ENCODE data around the gene KIAA0319L. TPM values are rescaled to one million over a fixed set of nuclear protein-coding genes. Genes with fewer than 3 reads are reported as not detected.
"Not testable (repeated sequence)": the region's sequence is repeated elsewhere in the genome, so short reads cannot be mapped to it uniquely, and the experiment has no call there.

KIAA0319L gene
- total RNA-seq, 1 donor from 2014 or later, result 37.4 TPM

DNA sequence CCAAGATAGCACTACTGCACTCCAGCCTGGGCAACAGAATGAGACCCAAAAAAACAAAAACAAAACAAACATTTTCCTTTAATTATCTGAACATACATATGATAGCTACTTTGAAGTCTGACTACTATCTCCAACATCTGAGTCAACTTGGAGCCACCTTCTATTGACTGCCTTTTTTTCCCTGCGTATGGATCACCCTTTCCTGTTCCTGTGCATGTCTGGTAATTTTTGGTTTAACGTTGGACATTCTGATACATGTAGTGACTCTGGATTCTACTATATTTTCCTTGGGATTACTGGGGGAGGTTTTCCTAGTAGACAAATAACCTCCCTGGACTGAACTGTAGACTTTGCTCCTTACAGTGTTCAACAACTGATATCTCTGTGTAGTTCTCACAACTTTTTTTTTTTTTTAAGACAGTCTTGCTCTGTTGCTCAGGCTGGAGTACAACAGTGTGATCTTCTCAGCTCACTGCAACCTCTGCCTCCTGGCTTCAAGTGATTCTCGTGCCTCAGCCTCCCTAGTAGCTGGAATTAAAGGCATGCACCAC is 70.3 kb downstream of the KIAA0319L start:
- no peak for DNase-seq

DNA sequence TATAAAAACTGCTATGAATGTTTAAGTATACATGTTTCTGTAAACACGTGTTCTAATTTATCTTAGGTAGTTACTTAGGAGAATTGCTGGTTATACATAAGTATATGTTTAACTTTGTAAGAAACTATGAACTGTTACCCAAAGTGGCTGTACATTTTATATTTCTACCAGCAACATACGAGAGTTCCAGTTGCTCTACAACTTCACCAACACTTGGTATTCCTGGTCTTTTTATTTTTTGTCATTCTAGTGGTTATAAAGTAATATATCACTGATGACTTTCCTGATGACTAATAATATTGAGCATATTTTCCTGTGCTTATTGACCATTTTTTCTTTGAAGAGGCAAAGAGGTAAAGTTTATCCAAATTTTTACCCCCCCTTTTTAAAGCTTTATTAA is 76.0 kb downstream of the KIAA0319L start:
- DNase-seq, result no peak

DNA sequence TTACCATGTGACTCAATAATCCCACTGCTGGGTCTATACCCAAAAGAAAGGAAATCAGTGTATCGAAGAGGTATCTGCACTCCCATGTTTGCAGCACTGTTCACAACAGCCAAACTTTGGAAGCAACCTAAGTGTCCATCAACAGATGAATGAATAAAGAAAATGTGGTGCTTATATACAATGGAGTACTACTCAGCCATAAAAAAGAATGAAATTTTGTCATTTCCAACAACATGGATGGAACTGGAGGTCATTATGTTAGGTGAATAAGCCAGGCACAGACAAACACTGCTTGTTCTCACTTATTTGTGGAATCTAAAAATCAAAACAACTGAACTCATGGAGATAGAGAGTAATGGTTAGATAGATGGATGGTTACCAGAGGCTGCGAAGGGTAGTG is 79.3 kb downstream of the KIAA0319L start:
- no peak for DNase-seq

DNA sequence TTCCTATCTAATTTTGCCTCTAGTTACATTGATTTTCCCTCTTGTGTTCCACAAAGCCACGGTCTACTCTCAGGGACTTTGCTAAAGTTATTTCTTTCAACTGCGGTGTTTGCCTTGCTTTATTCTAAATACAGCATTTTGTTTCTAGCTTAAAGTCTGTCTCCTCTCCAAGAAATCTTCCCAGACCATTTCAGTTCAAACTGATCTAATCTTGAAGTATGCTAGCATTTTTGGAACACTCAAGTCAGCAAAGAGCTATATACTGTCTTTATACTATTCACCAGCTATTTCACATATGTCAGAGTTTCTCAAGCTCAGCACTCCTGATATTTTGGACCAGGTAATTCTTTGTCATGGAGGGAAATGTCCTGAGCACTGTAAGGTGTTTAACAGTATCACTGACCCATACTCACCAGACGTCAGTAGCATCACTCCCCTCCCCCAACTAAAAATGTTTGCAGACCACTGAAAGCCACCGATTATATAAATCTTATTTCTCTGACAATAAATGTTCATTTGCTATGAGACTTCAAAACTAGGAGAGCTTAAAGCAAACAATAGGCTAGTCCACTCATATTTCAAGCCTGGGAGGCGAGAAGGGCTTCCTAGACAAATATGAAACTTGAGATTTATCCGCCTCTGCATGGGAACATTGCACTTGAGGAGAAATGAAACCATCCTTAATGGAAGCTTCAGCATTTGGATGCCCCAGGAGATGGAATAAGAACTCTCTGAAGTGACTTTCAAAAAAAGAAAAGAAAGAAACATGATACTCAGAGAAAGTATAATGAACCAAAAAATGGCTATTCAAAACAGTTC is 81.1 kb downstream of the KIAA0319L start:
- no peak for DNase-seq

DNA sequence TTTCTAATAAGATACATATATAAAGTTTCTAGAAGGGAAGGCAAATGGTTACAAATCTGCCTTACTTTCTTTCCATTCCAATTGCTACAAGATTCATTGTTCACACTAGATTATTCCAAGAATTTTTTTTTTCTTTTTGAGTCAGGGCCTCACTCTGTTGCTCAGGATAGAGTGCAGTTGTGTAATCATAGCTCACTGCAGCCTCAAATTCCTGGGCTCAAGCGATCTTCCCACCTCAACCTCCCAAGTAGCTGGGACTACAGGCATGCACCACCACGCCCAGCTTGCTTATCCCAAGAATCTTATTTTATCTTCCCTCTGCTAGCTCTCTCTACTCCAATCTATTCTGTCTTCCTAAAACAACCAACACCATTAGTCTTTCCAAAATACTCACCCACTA is 81.8 kb downstream of the KIAA0319L start:
- no peak for DNase-seq

GRCh38 chr1:35473216-35473615 is 84.0 kb downstream of the KIAA0319L start:
- DNase-seq, result not testable (repeated sequence)

GRCh38 chr1:35470977-35471613 is 86.1 kb downstream of the KIAA0319L start:
- no peak for DNase-seq

GRCh38 chr1:35466120-35466519 is 91.1 kb downstream of the KIAA0319L start:
- DNase-seq, result no peak

DNA sequence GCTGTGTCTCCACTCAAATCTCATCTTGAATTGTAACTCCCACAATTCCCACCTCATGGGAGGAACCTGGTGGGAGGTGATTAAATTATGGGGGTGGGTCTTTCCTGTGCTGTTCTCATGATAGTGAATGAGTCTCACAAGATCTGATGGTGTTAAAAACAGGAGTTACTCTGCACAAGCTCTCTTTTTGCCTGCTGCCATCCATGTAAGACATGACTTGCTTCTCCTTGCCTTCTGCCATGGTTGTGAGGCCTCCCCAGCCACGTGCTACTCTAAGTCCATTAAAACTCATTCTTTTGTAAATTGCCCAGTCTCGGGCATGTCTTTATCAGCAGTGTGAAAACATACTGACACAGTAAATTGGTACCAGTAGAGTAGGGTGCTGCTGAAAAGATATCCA is 93.5 kb downstream of the KIAA0319L start:
- not testable (repeated sequence) for DNase-seq

DNA sequence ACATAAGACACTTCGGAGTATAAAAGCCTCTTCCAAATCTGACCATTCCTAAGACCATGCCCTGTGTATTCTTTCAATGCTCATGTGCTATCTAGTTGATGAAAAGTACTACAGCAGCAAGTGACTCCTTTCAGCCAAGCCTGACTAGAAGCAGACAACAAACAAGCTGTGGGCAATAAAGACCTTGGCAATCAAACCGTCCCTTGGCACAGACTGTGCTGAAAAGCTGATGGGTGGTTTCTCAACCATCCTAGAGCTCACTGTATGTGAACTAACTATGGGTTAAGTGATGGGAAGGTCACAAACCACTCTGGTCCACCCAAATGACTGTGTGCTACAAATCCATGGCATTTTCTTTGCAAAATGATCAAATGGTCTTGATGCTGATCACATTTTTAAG is 94.0 kb downstream of the KIAA0319L start:
- no peak for DNase-seq

DNA sequence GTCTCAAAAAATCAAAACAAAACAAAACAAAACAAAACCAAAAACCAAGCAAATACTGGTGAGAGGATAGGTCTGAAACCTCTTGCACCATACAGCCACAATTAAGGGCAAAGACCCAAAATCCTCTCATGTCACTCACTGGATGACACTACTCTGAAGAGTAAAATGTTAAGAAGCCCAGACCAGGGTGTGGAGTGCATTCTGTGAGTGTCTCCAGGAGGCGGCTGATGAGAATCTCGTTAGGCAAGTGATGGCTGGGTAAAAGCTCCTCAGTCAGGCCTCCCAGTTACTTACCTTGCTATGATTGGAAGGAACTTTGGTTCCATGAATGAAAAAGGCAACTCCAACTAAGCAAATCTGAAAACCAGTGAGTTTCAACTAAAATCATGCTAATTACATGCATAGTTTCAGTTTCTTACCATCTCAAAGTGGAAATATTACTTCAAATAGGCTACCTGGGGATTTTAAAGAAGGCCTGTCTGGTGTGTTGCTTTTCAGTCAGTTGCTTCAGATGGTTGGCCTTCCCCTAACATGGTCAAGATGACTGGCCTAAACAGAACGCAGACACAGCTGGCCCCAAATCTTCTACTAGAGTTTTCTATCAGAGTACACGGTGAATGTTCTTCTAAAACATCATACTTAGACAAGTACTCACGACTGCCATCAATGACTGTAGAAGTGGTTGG is 95.1 kb downstream of the KIAA0319L start:
- no peak for DNase-seq

GRCh38 chr1:35460796-35461195 is 96.4 kb downstream of the KIAA0319L start:
- no peak for DNase-seq

GRCh38 chr1:35454616-35455015 is 102.6 kb downstream of the KIAA0319L start:
- no peak for DNase-seq

- DNase-seq, result no peak
These were observed 103.0 kb downstream of the KIAA0319L start for GRCh38 chr1:35454176-35454575.

DNA sequence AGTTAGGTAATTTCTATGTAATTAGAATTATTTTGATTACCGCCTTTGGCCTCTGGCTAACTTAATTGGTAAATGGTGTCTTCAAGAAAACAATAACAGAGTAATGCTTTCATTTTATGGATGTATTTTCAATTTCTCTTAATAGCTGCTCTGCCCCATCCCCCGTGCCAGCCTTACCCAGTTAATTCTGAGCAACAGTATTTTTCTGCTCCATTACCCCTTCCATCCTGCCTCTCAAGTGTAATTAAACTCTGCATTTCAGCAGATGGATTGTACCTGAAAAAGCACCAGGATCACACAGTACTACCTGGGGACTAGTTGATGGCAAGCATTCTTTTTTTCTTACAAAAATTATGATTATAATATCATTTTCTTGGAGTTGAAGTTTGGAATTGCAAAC is 104.2 kb downstream of the KIAA0319L start:
- DNase-seq, result no peak

DNA sequence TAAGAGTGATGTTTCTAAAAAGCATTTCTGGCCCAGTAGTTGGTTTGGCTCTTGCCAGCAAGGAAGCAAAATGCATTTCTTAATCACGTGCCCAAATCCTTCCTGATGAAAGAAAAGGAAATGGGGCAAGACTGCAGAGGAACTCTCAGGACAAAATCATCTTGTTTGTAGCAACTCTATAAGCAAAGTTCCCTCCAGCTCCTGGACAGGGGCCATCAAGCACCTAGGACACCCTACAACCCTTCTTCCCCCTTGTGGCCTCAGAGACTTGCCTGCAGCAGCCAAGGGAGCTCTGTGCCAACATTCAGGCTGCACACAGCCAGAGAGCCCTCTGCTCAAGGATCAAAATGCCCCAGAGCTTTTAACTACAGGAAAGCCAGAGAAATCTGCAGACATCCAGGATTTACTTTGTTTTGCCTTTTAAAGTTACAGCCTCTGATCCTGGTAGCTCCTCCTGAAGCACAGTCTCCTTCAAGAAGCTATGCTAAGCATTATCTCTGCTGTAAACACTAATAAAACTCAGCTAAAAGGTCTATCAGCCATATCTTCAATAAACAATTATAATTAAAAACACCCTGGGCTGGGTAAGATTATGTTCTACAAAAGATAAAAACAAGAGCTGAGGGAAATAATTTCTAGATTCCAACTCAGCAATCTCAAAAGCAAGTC is 105.0 kb downstream of the KIAA0319L start:
- DNase-seq, result peak; percentile 22

- peak; percentile 73 for DNase-seq
These were observed 106.1 kb downstream of the KIAA0319L start for GRCh38 chr1:35451125-35451528.

DNA sequence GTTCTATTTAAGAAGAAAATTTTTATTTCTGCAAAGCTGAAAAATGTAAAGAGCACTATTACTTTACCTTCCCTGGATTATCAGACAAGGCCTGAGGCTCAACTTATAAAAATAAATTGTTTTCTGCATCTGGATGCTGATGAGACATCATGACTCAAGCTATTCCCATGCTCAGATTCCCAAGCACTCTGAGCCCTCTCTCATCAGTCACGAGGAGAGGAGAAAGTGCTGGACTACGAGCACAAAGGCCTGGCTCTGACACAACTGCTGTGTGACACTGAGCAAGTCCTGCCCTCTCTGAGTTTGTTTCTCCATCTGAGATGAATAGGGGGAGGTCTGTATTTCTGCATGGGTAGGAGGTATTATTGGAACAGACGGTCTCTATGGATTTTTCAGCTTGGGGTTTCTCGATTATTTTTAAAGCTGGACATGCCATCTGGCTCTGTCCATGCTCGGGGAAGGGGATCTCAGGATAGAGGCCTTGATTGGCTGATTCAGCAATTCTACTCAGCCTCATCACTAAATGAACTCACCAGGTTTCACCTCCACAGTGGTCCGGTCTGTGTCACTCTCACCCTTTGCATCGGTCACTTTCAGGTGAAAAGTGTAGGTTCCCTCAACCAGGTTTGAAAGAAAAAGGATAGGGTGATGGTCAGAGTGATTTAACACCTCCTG is 107.7 kb downstream of the KIAA0319L start:
- no peak for DNase-seq

DNA sequence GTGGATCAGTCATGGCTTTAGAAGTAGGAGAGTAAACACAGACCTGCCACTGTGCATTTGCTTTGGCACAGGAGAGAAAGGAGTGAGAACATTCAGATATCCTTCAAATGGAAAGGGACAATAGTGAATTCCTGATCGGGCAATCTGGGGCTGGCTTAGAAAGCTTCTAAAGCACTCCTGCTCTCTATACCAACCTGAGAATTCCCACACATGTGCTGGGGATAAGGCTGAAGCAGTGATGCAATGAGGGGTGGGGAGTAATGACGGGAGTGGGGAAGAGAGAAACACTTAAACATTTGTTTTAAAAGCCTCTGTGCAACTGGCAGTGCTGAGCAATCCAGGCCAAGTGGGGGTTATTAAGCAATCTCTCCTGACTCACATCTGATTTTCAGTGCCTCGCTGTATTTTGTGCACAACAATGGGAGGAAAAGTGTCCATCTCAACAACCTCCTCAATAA is 108.8 kb downstream of the KIAA0319L start:
- DNase-seq, result no peak

DNA sequence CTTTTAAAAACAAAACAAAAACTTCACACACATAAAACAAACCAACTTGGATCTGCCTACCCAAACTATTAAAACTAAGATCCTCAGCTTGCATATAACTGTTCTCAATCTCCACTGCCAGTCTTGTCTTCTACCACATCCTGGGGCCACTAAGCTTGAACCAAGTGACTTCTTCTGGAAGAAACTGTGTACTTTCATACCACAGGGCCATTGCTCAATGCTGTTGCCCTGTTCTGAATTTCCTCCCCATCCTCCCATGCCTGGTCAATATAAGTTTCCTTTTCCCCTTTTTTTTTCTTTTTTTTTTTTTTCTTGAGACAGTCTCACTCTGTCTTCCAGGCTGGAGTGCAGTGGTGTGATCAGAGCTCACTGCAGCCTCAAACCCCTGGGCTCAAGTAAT is 109.9 kb downstream of the KIAA0319L start:
- no peak for DNase-seq

- no peak for DNase-seq
These were observed 112.8 kb downstream of the KIAA0319L start for GRCh38 chr1:35444519-35444774.
